Measurements from ENCODE around the gene CACNB2. TPM values are rescaled to one million over a fixed set of nuclear protein-coding genes. Genes with fewer than 3 reads are reported as not detected.

CACNB2 gene
- total and polyA plus RNA-seq, 4 donors, result 0.38 to 3.1 (median 0.83) TPM

DNA sequence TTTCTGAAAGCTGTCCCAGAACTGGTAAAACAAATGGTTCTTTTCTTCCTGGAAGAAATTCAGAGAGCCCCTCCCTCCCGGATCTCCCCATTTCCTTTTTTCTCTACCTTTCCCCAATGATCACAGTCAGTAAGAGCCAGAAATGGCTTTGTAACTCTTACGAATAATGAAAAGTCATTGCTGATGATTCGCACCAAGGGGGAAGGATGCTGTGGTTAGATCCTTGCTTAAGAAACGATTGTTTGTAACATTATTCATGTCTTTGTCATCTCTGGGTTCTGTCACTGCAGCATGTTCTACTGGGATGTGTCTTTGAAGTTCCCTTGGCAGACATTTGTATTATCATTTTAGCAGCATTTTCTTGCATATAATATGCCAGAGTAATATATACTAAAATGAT is 138.9 kb downstream of the CACNB2 start:
- Histone ChIP-seq H3K27me3 (ENCODE audit: control insufficient read depth in 4 of 4, insufficient read depth in 4 of 4, low read length in 3 of 4) (no peaks in the 10 kb centered on the region), H3K4me3 (ENCODE audit: low read depth in 1 of 3, low read length in 3 of 3) (no peak overlapping the region), H3K4me1 (ENCODE audit: control insufficient read depth in 4 of 4, insufficient read depth in 4 of 4, low read length in 3 of 4) (no peaks in the 10 kb centered on the region), H3K9ac (ENCODE audit: low read depth in 1 of 2, low read length in 2 of 2) (no peak overlapping the region), H3K36me3 (ENCODE audit: control insufficient read depth in 4 of 4, insufficient read depth in 3 of 4, low read depth in 1 of 4, low read length in 3 of 4) (no peaks in the 10 kb centered on the region), H3K27ac (ENCODE audit: low read depth in 1 of 2, low read length in 2 of 2) (no peak overlapping the region), H3K9me3 (ENCODE audit: control insufficient read depth in 4 of 4, low read length in 3 of 4) (no peaks in the 10 kb centered on the region)
- no peak for TF ChIP-seq GABPA (IDR thresholded peaks at IDR 0.05 in 1 of 2, conservative IDR thresholded peaks at IDR 0.05 in 1 of 2)
- TF ChIP-seq TAF1 (conservative IDR thresholded peaks at IDR 0.05), result no peak
- TF ChIP-seq, protein P1, sequence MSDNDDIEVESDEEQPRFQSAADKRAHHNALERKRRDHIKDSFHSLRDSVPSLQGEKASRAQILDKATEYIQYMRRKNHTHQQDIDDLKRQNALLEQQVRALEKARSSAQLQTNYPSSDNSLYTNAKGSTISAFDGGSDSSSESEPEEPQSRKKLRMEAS (IDR thresholded peaks at IDR 0.05), result no peak
- TF ChIP-seq, protein P2, sequence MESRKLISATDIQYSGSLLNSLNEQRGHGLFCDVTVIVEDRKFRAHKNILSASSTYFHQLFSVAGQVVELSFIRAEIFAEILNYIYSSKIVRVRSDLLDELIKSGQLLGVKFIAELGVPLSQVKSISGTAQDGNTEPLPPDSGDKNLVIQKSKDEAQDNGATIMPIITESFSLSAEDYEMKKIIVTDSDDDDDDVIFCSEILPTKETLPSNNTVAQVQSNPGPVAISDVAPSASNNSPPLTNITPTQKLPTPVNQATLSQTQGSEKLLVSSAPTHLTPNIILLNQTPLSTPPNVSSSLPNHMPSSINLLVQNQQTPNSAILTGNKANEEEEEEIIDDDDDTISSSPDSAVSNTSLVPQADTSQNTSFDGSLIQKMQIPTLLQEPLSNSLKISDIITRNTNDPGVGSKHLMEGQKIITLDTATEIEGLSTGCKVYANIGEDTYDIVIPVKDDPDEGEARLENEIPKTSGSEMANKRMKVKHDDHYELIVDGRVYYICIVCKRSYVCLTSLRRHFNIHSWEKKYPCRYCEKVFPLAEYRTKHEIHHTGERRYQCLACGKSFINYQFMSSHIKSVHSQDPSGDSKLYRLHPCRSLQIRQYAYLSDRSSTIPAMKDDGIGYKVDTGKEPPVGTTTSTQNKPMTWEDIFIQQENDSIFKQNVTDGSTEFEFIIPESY (IDR thresholded peaks at IDR 0.05), result no peak
- TF ChIP-seq, protein P3, sequence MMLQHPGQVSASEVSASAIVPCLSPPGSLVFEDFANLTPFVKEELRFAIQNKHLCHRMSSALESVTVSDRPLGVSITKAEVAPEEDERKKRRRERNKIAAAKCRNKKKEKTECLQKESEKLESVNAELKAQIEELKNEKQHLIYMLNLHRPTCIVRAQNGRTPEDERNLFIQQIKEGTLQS (IDR thresholded peaks at IDR 0.05), result no peak
- no peak for TF ChIP-seq YY1 (IDR thresholded peaks at IDR 0.05)
- TF ChIP-seq FOXA2 (IDR thresholded peaks at IDR 0.05), result no peak
- TF ChIP-seq, protein P4, sequence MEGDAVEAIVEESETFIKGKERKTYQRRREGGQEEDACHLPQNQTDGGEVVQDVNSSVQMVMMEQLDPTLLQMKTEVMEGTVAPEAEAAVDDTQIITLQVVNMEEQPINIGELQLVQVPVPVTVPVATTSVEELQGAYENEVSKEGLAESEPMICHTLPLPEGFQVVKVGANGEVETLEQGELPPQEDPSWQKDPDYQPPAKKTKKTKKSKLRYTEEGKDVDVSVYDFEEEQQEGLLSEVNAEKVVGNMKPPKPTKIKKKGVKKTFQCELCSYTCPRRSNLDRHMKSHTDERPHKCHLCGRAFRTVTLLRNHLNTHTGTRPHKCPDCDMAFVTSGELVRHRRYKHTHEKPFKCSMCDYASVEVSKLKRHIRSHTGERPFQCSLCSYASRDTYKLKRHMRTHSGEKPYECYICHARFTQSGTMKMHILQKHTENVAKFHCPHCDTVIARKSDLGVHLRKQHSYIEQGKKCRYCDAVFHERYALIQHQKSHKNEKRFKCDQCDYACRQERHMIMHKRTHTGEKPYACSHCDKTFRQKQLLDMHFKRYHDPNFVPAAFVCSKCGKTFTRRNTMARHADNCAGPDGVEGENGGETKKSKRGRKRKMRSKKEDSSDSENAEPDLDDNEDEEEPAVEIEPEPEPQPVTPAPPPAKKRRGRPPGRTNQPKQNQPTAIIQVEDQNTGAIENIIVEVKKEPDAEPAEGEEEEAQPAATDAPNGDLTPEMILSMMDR (IDR thresholded peaks at IDR 0.05; ENCODE audit: low read depth, low read length, missing input control), result no peak
- no peak for DNase-seq (ENCODE audit: low spot score)
- WGBS, result 80% methylated on average over 4 of the region's 4 CpGs

DNA sequence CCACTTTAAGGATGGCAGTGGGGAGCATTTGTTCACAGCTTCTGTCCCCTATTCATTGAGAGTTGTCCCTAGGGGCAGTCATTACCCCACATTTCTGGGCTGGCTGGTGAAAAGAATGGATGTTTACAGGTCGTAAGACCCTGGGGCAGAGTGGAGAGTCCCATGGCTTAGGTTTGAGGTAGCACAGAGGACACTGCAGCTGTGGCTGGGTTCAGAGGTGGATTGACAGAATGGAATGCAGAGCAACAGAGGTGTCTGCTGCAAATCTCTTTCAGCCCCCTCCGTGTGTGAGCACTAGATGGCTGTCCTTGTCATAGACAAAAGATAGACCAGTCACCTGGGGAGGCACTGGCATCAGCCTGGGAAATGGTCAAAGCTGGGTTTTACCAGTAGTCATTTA is 141.9 kb downstream of the CACNB2 start:
- peaks cover 0 to 4% (median 0%) of the 10 kb centered on the region in 4 donors for H3K9me3 ChIP-seq (ENCODE audit: control insufficient read depth in 4 of 4, low read length in 3 of 4)
- WGBS, result 56% methylated on average over 2 of the region's 2 CpGs
- no peaks in the 10 kb centered on the region for H3K36me3 ChIP-seq (ENCODE audit: control insufficient read depth in 4 of 4, insufficient read depth in 3 of 4, low read depth in 1 of 4, low read length in 3 of 4)
- H3K27ac ChIP-seq (ENCODE audit: low read depth in 1 of 2, low read length in 2 of 2), result no peak overlapping the region
- H3K4me3 ChIP-seq (ENCODE audit: low read depth in 1 of 3, low read length in 3 of 3), result no peak overlapping the region
- H3K27me3 ChIP-seq (ENCODE audit: control insufficient read depth in 4 of 4, insufficient read depth in 4 of 4, low read length in 3 of 4), result no peaks in the 10 kb centered on the region
- TF ChIP-seq RXRA (IDR thresholded peaks at IDR 0.05), result no peak
- no peak for TF ChIP-seq TAF1 (conservative IDR thresholded peaks at IDR 0.05)
- TF ChIP-seq FOXA1 (IDR thresholded peaks at IDR 0.05), result no peak
- TF ChIP-seq, protein P4 (IDR thresholded peaks at IDR 0.05; ENCODE audit: low read depth, low read length, missing input control), result no peak
- TF ChIP-seq NR2F2 (IDR thresholded peaks at IDR 0.05), result no peak
- no peak for TF ChIP-seq RAD21 (IDR thresholded peaks at IDR 0.05)
- TF ChIP-seq GABPA (IDR thresholded peaks at IDR 0.05 in 1 of 2, conservative IDR thresholded peaks at IDR 0.05 in 1 of 2), result no peak
- no peak for TF ChIP-seq HNF4A (conservative IDR thresholded peaks at IDR 0.05)
- TF ChIP-seq, protein P3 (IDR thresholded peaks at IDR 0.05), result no peak
- TF ChIP-seq SP1 (IDR thresholded peaks at IDR 0.05), result no peak
- TF ChIP-seq, protein P5, sequence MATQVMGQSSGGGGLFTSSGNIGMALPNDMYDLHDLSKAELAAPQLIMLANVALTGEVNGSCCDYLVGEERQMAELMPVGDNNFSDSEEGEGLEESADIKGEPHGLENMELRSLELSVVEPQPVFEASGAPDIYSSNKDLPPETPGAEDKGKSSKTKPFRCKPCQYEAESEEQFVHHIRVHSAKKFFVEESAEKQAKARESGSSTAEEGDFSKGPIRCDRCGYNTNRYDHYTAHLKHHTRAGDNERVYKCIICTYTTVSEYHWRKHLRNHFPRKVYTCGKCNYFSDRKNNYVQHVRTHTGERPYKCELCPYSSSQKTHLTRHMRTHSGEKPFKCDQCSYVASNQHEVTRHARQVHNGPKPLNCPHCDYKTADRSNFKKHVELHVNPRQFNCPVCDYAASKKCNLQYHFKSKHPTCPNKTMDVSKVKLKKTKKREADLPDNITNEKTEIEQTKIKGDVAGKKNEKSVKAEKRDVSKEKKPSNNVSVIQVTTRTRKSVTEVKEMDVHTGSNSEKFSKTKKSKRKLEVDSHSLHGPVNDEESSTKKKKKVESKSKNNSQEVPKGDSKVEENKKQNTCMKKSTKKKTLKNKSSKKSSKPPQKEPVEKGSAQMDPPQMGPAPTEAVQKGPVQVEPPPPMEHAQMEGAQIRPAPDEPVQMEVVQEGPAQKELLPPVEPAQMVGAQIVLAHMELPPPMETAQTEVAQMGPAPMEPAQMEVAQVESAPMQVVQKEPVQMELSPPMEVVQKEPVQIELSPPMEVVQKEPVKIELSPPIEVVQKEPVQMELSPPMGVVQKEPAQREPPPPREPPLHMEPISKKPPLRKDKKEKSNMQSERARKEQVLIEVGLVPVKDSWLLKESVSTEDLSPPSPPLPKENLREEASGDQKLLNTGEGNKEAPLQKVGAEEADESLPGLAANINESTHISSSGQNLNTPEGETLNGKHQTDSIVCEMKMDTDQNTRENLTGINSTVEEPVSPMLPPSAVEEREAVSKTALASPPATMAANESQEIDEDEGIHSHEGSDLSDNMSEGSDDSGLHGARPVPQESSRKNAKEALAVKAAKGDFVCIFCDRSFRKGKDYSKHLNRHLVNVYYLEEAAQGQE (IDR thresholded peaks at IDR 0.05), result no peak
- TF ChIP-seq, protein P2 (IDR thresholded peaks at IDR 0.05), result no peak
- TF ChIP-seq, protein P1 (IDR thresholded peaks at IDR 0.05), result no peak
- TF ChIP-seq JUND (IDR thresholded peaks at IDR 0.05), result no peak
- TF ChIP-seq FOXA2 (IDR thresholded peaks at IDR 0.05), result no peak
- TF ChIP-seq YY1 (IDR thresholded peaks at IDR 0.05), result no peak
- no peak for TF ChIP-seq EGR1 (IDR thresholded peaks at IDR 0.05; ENCODE audit: low read depth in 2 of 2)
- TF ChIP-seq HNF4G (IDR thresholded peaks at IDR 0.05), result no peak
- no peak for DNase-seq (ENCODE audit: low spot score)
- H3K9ac ChIP-seq (ENCODE audit: low read depth in 1 of 2, low read length in 2 of 2), result no peak overlapping the region
- H3K4me1 ChIP-seq (ENCODE audit: control insufficient read depth in 4 of 4, insufficient read depth in 4 of 4, low read length in 3 of 4), result no peaks in the 10 kb centered on the region

Data from liver (tissue), 9 donors.